Activated CD8-positive, alpha-beta memory T cell treated with anti-CD3 and anti-CD28 coated beads for 4 hours (primary cell): ENCODE data around the gene AMBRA1.

ENCODE experiments used
- DNase-seq, 2 donors: peaks; one replicate each; pipeline ENCODE4 v3.0.0-alpha.2; 2020; ENCODE audit warnings: low read depth in 2 of 2

The AMBRA1 gene, protein sequence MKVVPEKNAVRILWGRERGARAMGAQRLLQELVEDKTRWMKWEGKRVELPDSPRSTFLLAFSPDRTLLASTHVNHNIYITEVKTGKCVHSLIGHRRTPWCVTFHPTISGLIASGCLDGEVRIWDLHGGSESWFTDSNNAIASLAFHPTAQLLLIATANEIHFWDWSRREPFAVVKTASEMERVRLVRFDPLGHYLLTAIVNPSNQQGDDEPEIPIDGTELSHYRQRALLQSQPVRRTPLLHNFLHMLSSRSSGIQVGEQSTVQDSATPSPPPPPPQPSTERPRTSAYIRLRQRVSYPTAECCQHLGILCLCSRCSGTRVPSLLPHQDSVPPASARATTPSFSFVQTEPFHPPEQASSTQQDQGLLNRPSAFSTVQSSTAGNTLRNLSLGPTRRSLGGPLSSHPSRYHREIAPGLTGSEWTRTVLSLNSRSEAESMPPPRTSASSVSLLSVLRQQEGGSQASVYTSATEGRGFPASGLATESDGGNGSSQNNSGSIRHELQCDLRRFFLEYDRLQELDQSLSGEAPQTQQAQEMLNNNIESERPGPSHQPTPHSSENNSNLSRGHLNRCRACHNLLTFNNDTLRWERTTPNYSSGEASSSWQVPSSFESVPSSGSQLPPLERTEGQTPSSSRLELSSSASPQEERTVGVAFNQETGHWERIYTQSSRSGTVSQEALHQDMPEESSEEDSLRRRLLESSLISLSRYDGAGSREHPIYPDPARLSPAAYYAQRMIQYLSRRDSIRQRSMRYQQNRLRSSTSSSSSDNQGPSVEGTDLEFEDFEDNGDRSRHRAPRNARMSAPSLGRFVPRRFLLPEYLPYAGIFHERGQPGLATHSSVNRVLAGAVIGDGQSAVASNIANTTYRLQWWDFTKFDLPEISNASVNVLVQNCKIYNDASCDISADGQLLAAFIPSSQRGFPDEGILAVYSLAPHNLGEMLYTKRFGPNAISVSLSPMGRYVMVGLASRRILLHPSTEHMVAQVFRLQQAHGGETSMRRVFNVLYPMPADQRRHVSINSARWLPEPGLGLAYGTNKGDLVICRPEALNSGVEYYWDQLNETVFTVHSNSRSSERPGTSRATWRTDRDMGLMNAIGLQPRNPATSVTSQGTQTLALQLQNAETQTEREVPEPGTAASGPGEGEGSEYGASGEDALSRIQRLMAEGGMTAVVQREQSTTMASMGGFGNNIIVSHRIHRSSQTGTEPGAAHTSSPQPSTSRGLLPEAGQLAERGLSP (N-terminal part only)

DNA sequence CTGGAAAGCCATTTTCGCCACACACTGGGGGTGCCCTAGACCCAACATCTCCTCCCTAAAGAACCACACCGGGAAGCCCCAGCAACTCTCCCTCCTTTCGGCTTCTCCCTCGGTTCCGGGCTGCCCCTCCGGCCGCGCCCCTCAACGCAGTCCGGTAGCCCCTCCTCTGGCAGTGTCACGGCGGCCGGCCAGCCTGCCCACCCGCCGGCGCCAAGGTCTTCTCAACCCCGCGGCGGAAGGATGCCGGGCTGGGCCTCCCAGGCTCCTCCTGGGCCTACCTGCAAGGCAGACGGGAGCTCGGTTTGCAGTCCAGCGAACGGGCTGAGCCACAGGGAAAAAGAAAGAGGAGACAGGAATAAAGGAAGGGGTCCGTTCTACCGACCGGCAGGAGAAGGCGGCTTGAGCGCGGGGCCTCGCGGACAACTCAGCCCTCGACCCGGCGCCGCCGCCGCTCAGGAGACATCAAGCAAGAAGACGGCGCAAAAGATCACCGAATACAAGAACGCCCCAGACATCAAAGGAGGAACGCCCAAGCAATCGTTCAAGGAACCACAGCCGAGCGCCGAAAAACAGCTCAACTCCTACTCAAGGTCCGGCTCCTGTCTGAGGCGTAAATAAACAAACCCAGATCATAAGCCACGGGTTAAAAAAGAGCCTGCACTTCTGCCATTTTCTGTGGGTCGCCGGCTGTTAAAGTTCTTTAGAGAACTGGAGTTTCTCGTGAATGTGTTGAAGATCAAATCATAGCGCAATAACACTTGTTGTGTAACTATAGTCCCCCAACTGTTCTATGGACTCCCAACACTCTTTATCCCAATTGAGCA is at the start of gene AMBRA1:
Gene AMBRA1, minus strand, starts transcription at position 474 of the 824 bp plus-strand sequence. CDS start 45,643 bp downstream, outside the sequence.
- peak; percentile 60 to 63 for DNase-seq

DNA sequence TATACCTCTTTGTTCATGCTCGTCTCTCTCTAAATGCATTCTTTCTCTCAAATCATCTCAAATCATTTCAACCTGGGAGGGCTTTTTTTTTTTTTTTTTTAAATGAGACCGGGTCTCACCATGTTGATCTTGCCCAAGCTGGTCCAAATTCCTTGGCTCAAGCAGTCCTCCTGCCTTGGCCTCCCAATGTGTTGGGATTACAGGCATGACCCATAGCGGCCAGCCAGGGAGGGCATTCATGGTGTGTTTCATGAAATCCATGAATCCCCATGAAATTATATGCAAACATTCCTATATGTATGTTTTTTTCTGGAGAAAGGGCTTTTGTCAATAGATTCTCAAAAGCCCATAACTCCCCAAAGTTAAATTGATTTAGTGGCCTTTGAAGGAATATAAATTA is 49.7 kb upstream of the AMBRA1 start:
- DNase-seq: no peak

DNA sequence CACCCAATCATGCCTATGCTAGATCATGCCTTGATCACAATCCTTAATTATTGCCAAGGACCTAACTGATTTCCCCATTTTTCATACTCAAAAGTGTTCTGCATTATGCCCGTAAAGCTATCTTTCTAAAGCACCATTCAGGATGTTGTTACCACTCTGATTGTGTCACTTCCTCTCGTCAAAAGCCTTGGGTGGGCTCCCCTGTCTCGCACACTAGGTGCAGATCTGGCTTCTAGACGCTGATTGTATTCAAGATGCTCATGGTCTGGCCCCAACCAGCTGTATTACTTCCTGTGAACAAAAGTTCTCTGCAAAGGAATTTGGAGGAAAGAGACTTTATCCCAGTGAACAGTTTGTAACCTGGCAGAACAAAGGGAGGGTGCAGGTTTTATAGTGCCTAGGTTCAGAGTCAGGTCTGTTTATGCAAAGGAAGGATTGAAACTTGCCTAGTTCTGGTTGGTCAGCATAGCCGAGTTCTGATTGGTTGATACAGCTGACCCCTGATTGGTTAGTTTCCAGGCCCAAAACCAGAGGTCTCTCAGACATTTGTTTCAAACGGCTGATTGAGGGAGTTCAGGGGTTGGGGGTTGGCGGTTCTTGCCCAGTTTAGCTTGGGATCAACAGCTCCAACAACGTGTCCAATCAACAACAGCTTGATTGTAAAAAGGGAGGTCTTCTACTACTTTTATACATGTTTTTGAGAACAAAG is 49.0 kb upstream of the AMBRA1 start:
- DNase-seq: no peak

DNA sequence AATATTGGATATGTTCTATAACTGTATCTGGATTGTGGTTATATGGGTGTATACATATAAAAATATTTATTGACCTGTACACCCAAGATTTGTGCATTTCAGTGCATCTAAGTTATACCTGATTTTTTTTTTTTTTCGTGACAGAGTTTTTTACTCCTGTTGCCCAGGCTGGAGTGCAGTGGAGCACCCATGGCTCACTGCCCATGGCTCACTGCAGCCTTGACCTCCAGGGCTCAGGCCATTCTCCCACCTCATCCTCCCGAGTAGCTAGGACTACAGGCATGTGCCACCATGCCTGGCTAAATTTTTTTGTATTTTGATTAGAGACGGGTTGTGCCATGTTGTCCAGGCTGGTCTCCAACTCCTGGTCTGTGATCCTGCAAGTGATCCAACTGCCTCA is 47.8 kb upstream of the AMBRA1 start:
- DNase-seq: no peak

DNA sequence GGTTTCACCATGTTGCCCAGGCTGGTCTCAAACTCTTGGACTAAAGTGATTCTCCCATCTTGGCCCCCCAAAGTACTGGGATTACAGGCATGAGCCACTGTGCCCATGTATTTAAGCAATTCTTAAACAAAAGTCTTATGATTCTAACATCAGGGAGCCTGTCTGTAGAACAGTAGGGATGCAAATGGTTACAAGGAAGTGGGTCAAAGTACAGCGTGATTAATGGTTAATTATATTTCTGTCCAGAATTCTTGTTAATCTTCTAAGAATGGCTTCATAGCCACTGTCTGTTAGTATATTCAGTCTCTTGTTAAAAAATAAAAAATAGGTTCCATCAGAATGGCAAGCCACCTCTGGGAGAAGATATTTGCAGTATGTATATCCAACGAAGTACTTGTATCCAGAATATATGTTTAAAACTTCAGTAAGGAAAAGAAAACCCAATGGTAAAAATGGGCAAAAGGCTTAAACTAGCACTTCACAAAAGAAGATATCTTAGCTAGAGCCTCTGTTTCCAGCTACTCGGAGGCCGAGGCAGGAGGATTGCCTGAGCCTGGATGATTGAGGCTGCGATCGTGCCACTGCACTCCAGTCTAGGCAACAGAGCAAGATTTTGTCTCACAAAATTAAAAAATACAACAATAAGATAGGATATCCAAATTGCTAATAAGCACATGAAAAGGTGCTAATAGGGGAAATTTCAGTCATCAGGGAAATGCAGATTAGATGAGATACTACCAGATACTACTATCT is 46.4 kb upstream of the AMBRA1 start:
- DNase-seq: no peak

DNA sequence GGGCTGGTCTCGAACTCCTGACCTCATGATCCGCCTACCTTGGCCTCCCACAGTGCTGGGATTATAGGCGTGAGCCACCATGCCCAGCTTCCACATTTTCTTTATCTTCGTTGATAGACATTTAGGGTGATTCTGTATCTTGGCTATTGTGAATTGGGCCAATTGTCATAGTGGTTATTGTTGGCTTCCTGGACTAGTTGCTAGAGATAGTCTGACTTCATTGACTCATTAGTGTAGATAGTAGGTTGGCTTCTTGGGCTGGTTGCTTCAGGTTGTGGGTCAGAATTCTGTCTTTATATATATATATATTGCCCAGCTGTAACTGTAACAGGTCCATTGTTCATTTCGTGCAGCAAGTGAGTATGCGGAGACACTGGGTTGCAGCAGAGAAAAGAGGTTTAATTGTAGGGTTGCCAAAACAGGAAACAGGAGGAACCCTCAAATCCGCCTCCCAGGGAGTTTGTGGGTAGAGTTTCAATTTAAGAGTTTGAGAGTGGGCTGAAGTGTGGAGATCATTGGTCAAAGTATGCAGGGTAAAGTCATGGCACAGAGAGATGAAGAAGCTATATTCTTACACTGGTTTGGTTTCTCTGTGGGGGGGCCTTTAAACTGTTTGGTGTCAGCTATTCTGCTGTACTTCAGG is 45.5 kb upstream of the AMBRA1 start:
- DNase-seq: no peak

DNA sequence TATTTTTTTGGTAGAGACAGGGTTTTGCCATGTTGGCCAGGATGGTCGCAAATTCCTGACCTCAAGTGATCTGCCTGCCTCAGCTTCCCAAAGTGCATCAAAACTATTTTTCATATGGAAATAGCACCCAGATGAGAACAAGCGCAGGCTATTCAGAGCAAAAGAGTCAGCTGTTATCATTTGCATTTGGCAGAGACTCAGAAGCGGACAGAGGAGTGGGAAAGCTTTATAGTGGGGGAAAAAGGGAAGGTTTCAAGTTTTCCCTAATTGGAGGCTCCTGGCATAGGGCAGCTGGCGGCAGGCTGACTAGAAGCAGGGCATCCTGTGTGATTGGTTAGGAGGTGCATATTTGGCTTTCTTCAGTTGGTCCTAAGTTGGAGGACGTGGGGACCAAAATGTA is 43.7 kb upstream of the AMBRA1 start:
- no peak for DNase-seq

DNA sequence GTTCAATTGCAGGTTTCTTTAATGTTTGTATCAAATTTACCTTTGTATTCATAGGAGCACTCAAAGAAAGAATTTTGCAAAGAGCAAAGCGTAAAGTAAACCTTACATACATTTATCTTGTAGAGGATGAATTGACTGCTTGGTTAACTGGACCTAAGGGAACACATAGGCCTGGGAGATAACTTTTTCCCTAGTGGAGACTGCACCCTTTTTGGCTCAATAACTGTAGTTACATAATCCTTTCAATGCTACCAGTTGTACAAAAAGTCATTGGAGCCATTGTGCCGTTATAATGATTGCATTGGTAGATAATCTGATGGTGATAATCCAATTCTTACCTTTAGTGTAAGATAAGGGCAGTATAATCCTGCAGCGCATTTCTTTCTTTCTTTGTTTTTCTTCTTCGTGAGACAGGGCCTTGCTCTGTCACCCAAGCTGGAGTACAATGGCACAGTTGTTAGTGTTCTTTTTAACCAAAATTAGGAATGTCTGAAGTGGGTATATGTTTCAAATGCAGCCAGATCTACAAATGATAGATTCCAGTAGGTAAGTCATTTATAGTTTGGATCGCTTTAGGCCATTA is 41.8 kb upstream of the AMBRA1 start:
- no peak for DNase-seq

DNA sequence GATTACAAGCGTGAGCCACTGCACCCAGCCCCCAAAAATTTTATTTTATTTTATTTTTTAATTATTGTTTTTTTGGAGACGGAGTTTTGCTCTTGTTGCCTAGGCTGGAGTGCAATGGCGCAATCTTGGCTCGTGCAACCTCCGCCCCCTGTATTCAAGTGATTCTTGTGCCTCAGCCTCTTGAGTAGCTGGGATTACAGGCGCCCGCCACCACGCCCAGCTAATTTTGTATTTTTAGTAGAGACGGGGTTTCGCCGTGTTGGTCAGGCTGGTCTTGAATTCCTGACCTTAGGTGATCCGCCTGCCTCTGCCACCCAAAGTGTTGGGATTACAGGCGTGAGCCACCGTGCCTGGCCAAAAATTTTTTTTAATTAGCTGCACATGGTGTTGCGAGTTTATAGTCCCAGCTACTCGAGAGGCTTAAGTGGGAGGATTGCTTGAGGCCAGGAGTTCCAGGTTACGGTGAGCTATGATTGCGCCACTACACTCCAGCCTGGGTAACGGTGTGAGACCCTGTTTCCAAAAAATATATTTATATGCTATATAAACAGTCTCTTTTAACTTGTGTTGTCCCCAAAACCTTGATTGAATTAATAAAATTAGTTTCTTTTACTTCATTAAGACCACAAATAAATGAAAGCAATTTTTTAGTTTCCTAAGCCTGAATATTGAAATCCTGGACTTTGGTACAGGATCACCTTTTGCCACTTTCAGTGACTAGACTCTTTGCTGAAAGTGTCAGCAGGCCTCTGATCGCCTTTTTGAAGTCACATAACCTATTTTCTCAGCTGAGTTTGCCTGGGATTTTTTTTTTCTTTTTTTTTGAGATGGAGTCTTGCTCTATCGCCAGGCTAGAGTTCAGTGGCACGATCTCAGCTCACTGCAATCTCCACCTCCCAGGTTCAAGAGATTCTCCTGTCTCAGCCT is 39.7 kb upstream of the AMBRA1 start:
- DNase-seq: no peak

DNA sequence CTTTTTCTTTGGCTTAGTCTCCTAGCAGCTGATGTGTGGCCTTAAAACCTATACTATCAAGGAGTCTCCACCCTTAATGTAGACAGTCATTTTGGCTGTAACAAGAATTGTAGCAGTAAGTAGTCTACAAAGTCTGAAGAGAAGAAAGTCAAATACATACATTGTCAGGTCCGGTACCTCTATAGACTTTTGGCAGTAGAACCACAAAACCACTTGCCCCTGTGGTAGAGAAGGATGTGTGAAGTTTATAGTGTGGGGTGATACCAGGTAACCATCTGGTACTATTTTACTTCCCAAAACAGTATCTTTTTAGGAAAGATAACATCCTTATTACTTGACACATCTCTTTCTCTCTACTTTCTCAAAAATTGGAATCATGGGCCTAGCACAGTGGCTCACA is 38.7 kb upstream of the AMBRA1 start:
- no peak for DNase-seq

DNA sequence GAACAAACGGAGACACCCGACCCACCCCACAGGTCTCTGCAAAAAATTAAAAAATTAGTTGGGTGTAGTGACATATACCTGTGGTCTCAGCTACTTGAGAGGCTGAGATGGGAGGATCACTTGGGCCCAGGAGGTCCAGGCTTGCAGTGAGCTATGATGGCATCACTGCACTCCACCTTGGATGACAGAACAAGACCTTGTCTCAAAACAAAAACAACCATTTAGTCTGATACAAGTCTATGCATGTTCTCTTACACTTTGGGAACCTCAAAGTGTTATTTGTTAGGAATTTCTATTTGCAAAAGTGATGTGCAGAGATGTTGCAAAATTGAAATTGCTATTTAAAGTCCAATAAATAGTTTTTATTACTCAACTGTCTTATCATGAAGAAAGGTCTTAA is 37.9 kb upstream of the AMBRA1 start:
- no peak for DNase-seq

DNA sequence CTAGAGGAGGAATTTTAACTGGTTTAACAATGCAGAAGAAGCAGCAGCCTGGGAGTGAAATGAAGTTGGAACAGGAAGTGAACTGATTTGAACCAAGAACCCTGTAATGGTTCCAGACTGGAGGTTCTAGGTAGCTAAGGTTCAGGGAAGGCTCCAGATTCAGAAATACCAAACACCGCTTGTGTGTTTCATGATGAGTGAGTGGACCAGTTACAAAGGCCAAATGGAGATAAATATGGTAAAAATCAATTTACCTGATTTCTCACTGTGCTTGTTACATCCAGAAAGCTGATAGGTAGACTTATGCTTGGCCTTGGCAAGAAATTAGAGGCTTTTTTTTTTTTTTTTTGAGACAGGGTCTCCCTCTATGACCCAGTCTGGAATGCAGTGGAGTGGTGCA is 36.4 kb upstream of the AMBRA1 start:
- no peak for DNase-seq

DNA sequence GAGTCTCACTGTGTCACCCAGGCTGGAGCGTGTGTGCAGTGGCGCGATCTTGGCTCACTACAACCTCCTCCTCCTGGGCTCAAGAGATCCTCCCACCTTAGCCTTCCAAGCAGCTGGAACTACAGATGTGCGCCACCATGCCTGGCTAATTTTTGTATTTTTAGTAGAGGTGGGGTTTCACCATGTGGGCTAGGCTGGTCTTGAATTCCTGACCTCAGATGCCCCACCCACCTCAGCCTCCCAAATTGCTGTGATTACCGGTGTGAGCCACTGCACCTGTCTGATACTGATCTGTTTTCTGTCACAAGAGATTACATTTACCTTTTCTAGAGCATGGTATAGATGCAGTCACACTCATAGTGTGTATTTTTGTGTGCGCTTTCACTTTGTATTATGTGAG is 35.1 kb upstream of the AMBRA1 start:
- no peak for DNase-seq

DNA sequence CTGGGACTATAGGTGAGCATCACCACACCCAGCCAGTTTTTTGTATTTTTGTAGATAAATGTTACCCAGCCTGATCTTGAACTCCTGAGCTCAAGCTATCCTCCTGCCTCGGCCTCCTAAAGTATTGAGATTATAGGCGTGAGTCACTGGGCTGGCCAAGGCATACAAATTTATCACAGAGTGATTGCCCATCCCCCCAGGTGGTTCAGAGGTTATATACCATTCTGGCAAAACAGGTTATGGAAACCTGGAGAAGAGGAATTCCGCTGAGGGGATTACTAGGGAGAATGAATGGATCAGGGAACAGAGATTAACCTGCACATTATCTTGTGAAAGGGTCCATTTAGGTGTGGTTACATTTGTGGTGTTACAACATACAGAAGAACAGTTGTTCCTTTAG is 31.6 kb upstream of the AMBRA1 start:
- no peak for DNase-seq

DNA sequence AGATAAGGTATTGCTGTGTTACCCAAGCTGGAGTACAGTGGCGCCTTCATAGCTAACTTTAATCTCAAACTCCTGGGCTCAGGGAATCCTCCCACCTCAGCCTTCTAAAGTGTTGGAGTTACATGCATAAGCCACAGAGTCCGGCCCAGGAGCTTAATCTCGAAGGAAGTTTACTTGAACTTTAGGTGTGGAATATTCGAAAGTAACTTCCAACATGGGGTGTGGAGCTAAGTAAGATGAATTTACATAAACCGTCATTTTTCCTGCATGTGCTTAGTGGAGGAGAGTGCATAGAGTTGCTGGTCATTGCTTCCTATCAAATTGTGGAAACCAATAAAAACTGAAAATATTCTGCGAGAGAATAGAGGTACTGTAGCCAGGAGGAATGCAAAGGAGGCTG is 25.0 kb upstream of the AMBRA1 start:
- DNase-seq: no peak

DNA sequence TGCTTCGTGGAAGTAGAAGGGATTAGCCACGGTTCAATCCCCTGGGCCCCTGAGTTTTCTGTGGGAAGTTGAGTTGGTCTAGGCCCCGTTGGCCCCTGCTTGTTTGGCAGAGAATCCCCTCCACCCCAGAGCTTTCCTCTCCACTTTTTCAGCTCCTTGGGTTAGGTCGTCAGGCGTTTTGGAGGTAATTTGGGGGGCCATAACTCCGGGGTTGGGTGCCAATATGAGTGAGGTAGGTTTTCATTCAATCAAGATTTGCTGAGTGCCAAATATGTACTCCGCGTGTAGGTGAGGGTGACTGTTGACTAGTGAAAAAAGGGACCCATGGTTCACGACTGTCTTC is 24.1 kb upstream of the AMBRA1 start:
- no peak for DNase-seq

DNA sequence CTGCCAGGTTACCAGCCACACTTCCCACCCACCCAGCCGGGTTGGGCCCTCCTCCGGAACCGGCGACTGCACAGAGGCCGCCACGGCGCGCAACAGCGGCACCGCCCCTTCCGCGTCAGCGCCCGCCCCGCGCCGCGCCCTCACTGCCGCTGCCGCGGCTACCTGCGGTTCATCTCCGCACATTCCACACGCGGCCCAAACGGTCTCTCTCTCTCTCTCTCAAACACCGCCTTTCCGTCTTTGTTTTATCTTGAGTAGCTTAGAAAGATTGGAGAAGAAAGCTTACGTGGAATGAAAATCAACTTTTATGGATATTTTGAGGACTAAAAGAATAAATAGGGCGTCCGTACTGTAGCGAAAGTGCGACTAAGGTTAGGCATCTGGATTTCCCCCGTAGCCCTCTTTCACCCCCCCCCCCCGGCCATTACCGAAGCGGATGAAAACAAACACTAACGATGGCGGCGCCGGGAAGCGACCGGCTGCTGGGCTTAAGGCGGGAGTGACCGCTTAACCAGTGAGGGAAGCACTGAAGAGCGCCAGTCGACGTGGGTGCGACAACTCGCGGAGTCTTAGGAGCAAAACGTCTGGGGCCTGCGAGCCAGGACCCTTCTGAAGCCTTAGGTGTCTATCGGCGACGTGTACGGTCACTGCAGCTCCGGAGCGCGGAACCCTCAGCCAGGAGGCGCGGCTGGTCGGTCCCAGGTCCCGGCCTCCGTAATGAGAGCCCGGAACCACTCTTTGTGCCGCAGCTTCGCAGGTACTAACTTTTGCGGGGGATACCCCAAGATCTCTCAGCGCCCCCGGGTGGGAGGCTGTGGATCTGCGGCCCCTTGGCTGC is 23.5 kb upstream of the AMBRA1 start, which contains the start of the genes ATG13 and HARBI1:
Gene ATG13, plus strand, starts transcription at position 420 of the 838 bp plus-strand sequence. CDS start 26,739 bp downstream, outside the sequence.
Gene HARBI1, minus strand, starts transcription at position 94 of the 838 bp plus-strand sequence. CDS start 990 bp downstream, outside the sequence.
- peak; percentile 84 to 85 for DNase-seq
